A549 treated with Hydrocortisone at 1 μM for 4 hours (cell line): ENCODE data around the gene C5orf34. TPM values are rescaled to one million over a fixed set of nuclear protein-coding genes. Genes with fewer than 3 reads are reported as not detected.

Experiments used
- total RNA-seq: library from RNA; stranded (reverse); fragments of 200-300 nt; extraction: Qiagen RNA extraction; gene quantifications from 5 replicates; pipeline ENCODE4 v1.2.3, GENCODE V29; 2022

The C5orf34 gene
- total RNA-seq: 3.7 to 5.3 TPM (median 4.6 TPM) in 5 replicates

GRCh38 chr5:43514816-43515677, at the start of gene C5orf34:
TSS of gene C5orf34 (minus strand) at chr5:43515148. CDS start at chr5:43509339, 5,809 bp downstream.

GRCh38 chr5:43556857-43557542, 42.1 kb upstream of the C5orf34 start, which contains the start of gene PAIP1:
TSS of gene PAIP1 (minus strand) at chr5:43557077. CDS start at chr5:43556846, 231 bp downstream.

GRCh38 chr5:43483298-43484105, 31.4 kb downstream of the C5orf34 start, which contains the start of gene TMEM267:
TSS of gene TMEM267 (minus strand) at chr5:43483865. CDS start at chr5:43453969, 29,896 bp downstream.

Other genes with a start within 250 kb of the C5orf34 start
- 52.6 to 70.9 TPM (median 58.4 TPM) in 5 replicates for gene HMGCS1, start 201.7 kb downstream of the C5orf34 start, total RNA-seq
- 0.03 to 0.13 TPM (median 0.06 TPM) in 5 replicates for gene CCL28, start 102.8 kb downstream of the C5orf34 start, total RNA-seq
- 18.8 to 22.3 TPM (median 21.6 TPM) in 5 replicates for gene TMEM267, start 31.3 kb downstream of the C5orf34 start, total RNA-seq
- 105 to 121 TPM (median 109 TPM) in 5 replicates for gene PAIP1, start 41.9 kb upstream of the C5orf34 start, total RNA-seq
- 9.0 to 17.0 TPM (median 11.5 TPM) in 5 replicates for gene NNT, start 88.0 kb upstream of the C5orf34 start, total RNA-seq